ENCODE data around the gene FFAR1. TPM values are rescaled to one million over a fixed set of nuclear protein-coding genes. Genes with fewer than 3 reads are reported as not detected.

FFAR1 gene
- total RNA-seq, 1 donor from 2014 or later = not detected

- DNase-seq (ENCODE audit: low read depth) = no peak
These were observed 35.8 kb downstream of the FFAR1 start for GRCh38 chr19:35383536-35383935.

GRCh38 chr19:35388277-35389054 lies 40.8 kb downstream of the FFAR1 start:
- no peak for DNase-seq (ENCODE audit: low read depth)

- DNase-seq (ENCODE audit: low read depth) = no peak
These were observed 41.6 kb downstream of the FFAR1 start for GRCh38 chr19:35389192-35389861.

GRCh38 chr19:35392742-35393715 lies 45.3 kb downstream of the FFAR1 start:
- DNase-seq (ENCODE audit: low read depth) = no peak

GRCh38 chr19:35395382-35396199 lies 47.9 kb downstream of the FFAR1 start:
- no peak for DNase-seq (ENCODE audit: low read depth)

- DNase-seq (ENCODE audit: low read depth) = no peak
These were observed 48.7 kb downstream of the FFAR1 start for GRCh38 chr19:35396240-35396885.

- no peak for DNase-seq (ENCODE audit: low read depth)
These were observed 49.4 kb downstream of the FFAR1 start for GRCh38 chr19:35397064-35397463.

Small RNA genes within 50 kb of the gene (microRNA-seq; reads per million reads assigned to microRNA genes)
- gene MIR5196 = not detected

Other genes starting within 250 kb of the FFAR1 start
- gene FXYD3, start 232.1 kb upstream of the FFAR1 start, total RNA-seq = 0.91 TPM in 1 of 2 replicates, not detected in the other
- 0.68 and 1.4 TPM in 2 replicates for gene LGI4, start 212.8 kb upstream of the FFAR1 start, total RNA-seq
- 22.9 and 36.6 TPM in 2 replicates for gene FXYD1, start 209.1 kb upstream of the FFAR1 start, total RNA-seq
- not detected in 2 replicates for gene FXYD7, start 204.6 kb upstream of the FFAR1 start, total RNA-seq
- gene FXYD5, start 193.2 kb upstream of the FFAR1 start, total RNA-seq = 12.0 and 19.5 TPM in 2 replicates
- not detected in 2 replicates for gene FAM187B, start 119.2 kb upstream of the FFAR1 start, total RNA-seq
- gene LSR, start 98.9 kb upstream of the FFAR1 start, total RNA-seq = 0.43 and 0.83 TPM in 2 replicates
- gene USF2, start 78.9 kb upstream of the FFAR1 start, total RNA-seq = 107 TPM in 2 replicates
- not detected in 2 replicates for gene HAMP, start 65.4 kb upstream of the FFAR1 start, total RNA-seq
- gene MAG, start 55.7 kb upstream of the FFAR1 start, total RNA-seq = not detected in 2 replicates
- gene CD22, start 18.7 kb upstream of the FFAR1 start, total RNA-seq = 0.05 TPM in 1 of 2 replicates, not detected in the other
- gene FFAR3, start 10.6 kb downstream of the FFAR1 start, total RNA-seq = not detected in 2 replicates
- not detected in 2 replicates for gene GPR42, start 23.2 kb downstream of the FFAR1 start, total RNA-seq
- gene FFAR2, start 100.4 kb downstream of the FFAR1 start, total RNA-seq = not detected in 2 replicates
- not detected in 2 replicates for gene KRTDAP, start 142.6 kb downstream of the FFAR1 start, total RNA-seq
- 3.0 and 9.7 TPM in 2 replicates for gene DMKN, start 165.7 kb downstream of the FFAR1 start, total RNA-seq
- gene SBSN, start 180.4 kb downstream of the FFAR1 start, total RNA-seq = not detected in 2 replicates
- gene GAPDHS, start 185.6 kb downstream of the FFAR1 start, total RNA-seq = not detected in 2 replicates
- 124 and 137 TPM in 2 replicates for gene TMEM147, start 197.7 kb downstream of the FFAR1 start, total RNA-seq
- not detected in 2 replicates for gene ATP4A, start 215.8 kb downstream of the FFAR1 start, total RNA-seq
- not detected in 2 replicates for gene PMIS2, start 238.3 kb downstream of the FFAR1 start, total RNA-seq

Data from myocyte (in vitro differentiated cells).